Esophagus squamous epithelium (tissue), 5 donors: ENCODE data around the gene TCF12. TPM values are rescaled to one million over a fixed set of nuclear protein-coding genes. Genes with fewer than 3 reads are reported as not detected.

Experiments
- DNase-seq: peaks from one replicate; lab custom pipeline; 2025; lab: John Stamatoyannopoulos, UW
- H3K27ac ChIP-seq, 4 donors: fragments of 200-600 bp; sonication (generic); one replicate each; pipeline ENCODE4 v1.5.1; 2016 to 2019; ENCODE audit warnings: mild to moderate bottlenecking in 1 of 4
- H3K27me3 ChIP-seq, 4 donors: fragments of 200-600 bp; sonication (generic); 1 replicate in 3 of 4; 2 replicates in 1 of 4; pipeline versions ENCODE4 v1.5.1 to v1.6.0; 2017 to 2021; ENCODE audit warnings: antibody characterized with exemption in 1 of 4
- H3K36me3 ChIP-seq, 3 donors: fragments of 200-600 bp; sonication (generic); one replicate each; pipeline ENCODE4 v1.5.1; 2016 to 2019
- H3K4me1 ChIP-seq, 3 donors: fragments of 200-600 bp; sonication (generic); one replicate each; pipeline ENCODE4 v1.5.1; 2017 to 2019
- H3K4me3 ChIP-seq, 4 donors: fragments of 200-600 bp; sonication (generic); 1 replicate in 3 of 4; 2 replicates in 1 of 4; pipeline ENCODE4 v1.5.1; 2016 to 2019; ENCODE audit warnings: mild to moderate bottlenecking in 2 of 4, moderate library complexity in 1 of 4
- H3K9me3 ChIP-seq, 3 donors: fragments of 200-600 bp; sonication (generic); one replicate each; pipeline ENCODE4 v1.5.1; 2016 to 2019
- CTCF ChIP-seq, 6 experiments: fragments of 450-650 bp in 4 of 6; fragments of 200-600 bp in 2 of 6; sonication (generic) in 2 of 6; IDR thresholded peaks; one replicate each; pipeline ENCODE4 v1.5.1; 2016 to 2019; ENCODE audit warnings: antibody characterized with exemption in 6 of 6, mild to moderate bottlenecking in 4 of 6, moderate library complexity in 4 of 6
- POLR2A ChIP-seq, 4 donors: fragments of 450-650 bp; IDR thresholded peaks; one replicate each; pipeline ENCODE4 v1.6.1; 2017; ENCODE audit warnings: antibody characterized with exemption in 4 of 4, mild to moderate bottlenecking in 4 of 4, moderate library complexity in 3 of 4
- WGBS, 2 donors: methylation state at CpG; one replicate each; pipeline ENCODE4 v1.1.5; 2018; 5-methylcytosine and 5-hydroxymethylcytosine counted together
- intact Hi-C: fragments of 100-400 bp; cut with DNase I; formaldehyde crosslinking; loops from one replicate; pipeline ENCODE4 v1.15.0; 2022
- total RNA-seq, 4 donors: library from RNA; depleted of rRNA; stranded (reverse); fragments of >200 nt; gene quantifications; one replicate each; pipeline ENCODE4 v1.1.0, GENCODE V29; 2016
- donor health status: DM: yes; HTN: yes; CAD: no.

Gene TCF12
- total RNA-seq, 4 donors from 2014 or later = 28.5 to 90.4 (median 51.3) TPM

GRCh38 chr15:56886932-56887781 is 31.3 kb upstream of the TCF12 start:
- Histone ChIP-seq H3K4me3 (peak overlapping the region; percentile 56 to 89 (median 72)), H3K36me3 (no peaks in the 10 kb centered on the region), H3K27me3 (no peaks in the 10 kb centered on the region), H3K4me1 (peaks cover 0 to 22% (median 18%) of the 10 kb centered on the region in 3 donors), H3K27ac (peak overlapping the region; percentile 87 to 99 (median 94)), H3K9me3 (no peaks in the 10 kb centered on the region)
- TF ChIP-seq POLR2A (IDR thresholded peaks at IDR 0.05) (peak in 2 of 4 donors; percentile 73 to 75), CTCF (IDR thresholded peaks at IDR 0.05) (peak in 3 of 6 experiments; percentile 4 to 7 (median 7))
- WGBS, 2 donors = 0% methylated on average over 12 to 18 of the region's 78 CpGs
- peak; percentile 33 for DNase-seq
- intact Hi-C loops = no loop called here

- H3K27me3 ChIP-seq = no peaks in the 10 kb centered on the region
- H3K4me3 ChIP-seq = peak overlapping the region; percentile 56 to 89 (median 72)
- H3K27ac ChIP-seq = peak overlapping the region; percentile 87 to 99 (median 94)
- H3K9me3 ChIP-seq = no peaks in the 10 kb centered on the region
- TF ChIP-seq CTCF (IDR thresholded peaks at IDR 0.05) (no peak), POLR2A (IDR thresholded peaks at IDR 0.05) (no peak)
- H3K4me1 ChIP-seq = peaks cover 0 to 22% (median 18%) of the 10 kb centered on the region in 3 donors
- no peaks in the 10 kb centered on the region for H3K36me3 ChIP-seq
- intact Hi-C loops = no loop called here
- 58 to 67% methylated on average over 5 of the region's 5 CpGs for WGBS, 2 donors
- DNase-seq = no peak
These were observed 30.5 kb upstream of the TCF12 start for GRCh38 chr15:56887782-56888438.

GRCh38 chr15:56890038-56890437 is 28.4 kb upstream of the TCF12 start:
- no peak for DNase-seq
- WGBS, 2 donors = 95 to 96% methylated on average over 2 of the region's 2 CpGs
- Histone ChIP-seq H3K36me3 (no peaks in the 10 kb centered on the region), H3K27ac (no peak overlapping the region), H3K27me3 (no peaks in the 10 kb centered on the region), H3K4me3 (no peak overlapping the region), H3K4me1 (peaks cover 0 to 22% (median 18%) of the 10 kb centered on the region in 3 donors), H3K9me3 (no peaks in the 10 kb centered on the region)
- TF ChIP-seq POLR2A (IDR thresholded peaks at IDR 0.05) (no peak), CTCF (IDR thresholded peaks at IDR 0.05) (no peak)
- intact Hi-C loops = no loop called here

- Histone ChIP-seq H3K36me3 (no peaks in the 10 kb centered on the region), H3K9me3 (no peaks in the 10 kb centered on the region), H3K27ac (no peak overlapping the region), H3K27me3 (no peaks in the 10 kb centered on the region), H3K4me3 (no peak overlapping the region), H3K4me1 (peaks cover 0 to 13% (median 10%) of the 10 kb centered on the region in 3 donors)
- DNase-seq = no peak
- no peak for TF ChIP-seq CTCF (IDR thresholded peaks at IDR 0.05)
- no peak for TF ChIP-seq POLR2A (IDR thresholded peaks at IDR 0.05)
- intact Hi-C loops = no loop called here
These were observed 26.5 kb upstream of the TCF12 start for GRCh38 chr15:56891852-56892440.
